ENCODE results near the gene PTPA.

Gene PTPA

DNA sequence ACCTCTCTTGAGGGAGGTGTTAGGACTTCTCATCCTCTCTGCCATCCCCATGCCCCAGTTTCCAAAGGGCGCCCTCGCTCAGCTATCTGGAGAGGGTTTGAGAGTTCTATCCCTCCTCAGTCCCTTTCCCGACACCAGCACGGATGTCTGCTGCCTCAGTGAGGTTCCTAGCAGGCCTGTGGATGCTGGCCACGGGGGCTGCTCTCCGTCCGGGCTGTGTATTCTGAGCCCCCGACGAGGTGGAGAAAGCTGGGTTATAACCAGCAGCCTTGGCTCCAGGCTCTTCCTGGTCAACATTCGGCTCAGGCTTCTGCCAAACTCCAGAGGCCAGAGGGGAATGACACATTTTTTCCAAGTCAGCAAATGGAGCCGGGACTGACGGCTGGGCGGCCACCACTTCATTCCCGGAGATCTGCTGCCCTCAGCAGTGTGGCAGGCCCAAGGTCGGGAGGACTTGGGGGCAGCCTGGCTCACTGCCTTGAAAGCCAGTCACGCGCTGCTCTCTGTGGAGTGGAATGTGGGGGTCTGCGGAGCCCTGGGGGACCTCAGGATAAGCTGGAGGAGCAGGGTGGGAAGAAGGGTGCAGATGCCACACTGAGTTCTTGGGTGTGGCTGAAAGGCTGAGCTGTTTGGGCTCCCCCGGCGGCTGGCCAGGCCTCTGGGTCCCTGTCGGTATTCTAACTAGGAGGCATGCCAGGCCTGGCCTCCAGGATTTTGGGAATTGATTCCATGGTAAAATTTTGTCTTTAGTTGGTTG lies 27.4 kb downstream of the PTPA start:
- H3K4me3 ChIP-seq (ENCODE audit: low read length) = no peak overlapping the region
- no peaks in the 10 kb centered on the region for H3K9me3 ChIP-seq (replicated peaks; ENCODE audit: insufficient read depth, low read length)
- H3K79me2 ChIP-seq (ENCODE audit: low read length) = peaks cover 21% of the 10 kb centered on the region
- H3K9me2 ChIP-seq (replicated peaks; ENCODE audit: insufficient read depth, low read length) = no peaks in the 10 kb centered on the region
- H4K20me1 ChIP-seq (ENCODE audit: insufficient read depth, low read length) = no peaks in the 10 kb centered on the region
- no peak overlapping the region for H3K27ac ChIP-seq (ENCODE audit: low read length)
- no peak for DNase-seq
- H3F3A ChIP-seq (ENCODE audit: insufficient read depth, low read length) = peaks cover 11% of the 10 kb centered on the region
- H3K36me3 ChIP-seq (replicated peaks; ENCODE audit: insufficient read depth, low read length) = no peaks in the 10 kb centered on the region
- no peak overlapping the region for H3K4me2 ChIP-seq (ENCODE audit: low read depth, low read length)
- TF ChIP-seq, protein P1, sequence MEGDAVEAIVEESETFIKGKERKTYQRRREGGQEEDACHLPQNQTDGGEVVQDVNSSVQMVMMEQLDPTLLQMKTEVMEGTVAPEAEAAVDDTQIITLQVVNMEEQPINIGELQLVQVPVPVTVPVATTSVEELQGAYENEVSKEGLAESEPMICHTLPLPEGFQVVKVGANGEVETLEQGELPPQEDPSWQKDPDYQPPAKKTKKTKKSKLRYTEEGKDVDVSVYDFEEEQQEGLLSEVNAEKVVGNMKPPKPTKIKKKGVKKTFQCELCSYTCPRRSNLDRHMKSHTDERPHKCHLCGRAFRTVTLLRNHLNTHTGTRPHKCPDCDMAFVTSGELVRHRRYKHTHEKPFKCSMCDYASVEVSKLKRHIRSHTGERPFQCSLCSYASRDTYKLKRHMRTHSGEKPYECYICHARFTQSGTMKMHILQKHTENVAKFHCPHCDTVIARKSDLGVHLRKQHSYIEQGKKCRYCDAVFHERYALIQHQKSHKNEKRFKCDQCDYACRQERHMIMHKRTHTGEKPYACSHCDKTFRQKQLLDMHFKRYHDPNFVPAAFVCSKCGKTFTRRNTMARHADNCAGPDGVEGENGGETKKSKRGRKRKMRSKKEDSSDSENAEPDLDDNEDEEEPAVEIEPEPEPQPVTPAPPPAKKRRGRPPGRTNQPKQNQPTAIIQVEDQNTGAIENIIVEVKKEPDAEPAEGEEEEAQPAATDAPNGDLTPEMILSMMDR (IDR thresholded peaks at IDR 0.05; ENCODE audit: low read length) = no peak
- TF ChIP-seq EZH2 (optimal IDR thresholded peaks at IDR 0.05; ENCODE audit: low read depth, low read length) (no peak), EZH2phosphoT487 (IDR thresholded peaks at IDR 0.05; ENCODE audit: low read length) (no peak)
- peaks cover 14% of the 10 kb centered on the region for H3K4me1 ChIP-seq (ENCODE audit: low read length)
- H2AFZ ChIP-seq (ENCODE audit: low read length) = no peak overlapping the region
- H3K27me3 ChIP-seq (replicated peaks; ENCODE audit: insufficient read depth, low read length) = no peaks in the 10 kb centered on the region
- H3K9ac ChIP-seq (ENCODE audit: low read length) = no peak overlapping the region

- Histone ChIP-seq H3K27ac (ENCODE audit: low read length) (peak overlapping the region; percentile 74), H3K4me1 (ENCODE audit: low read length) (peaks cover 14% of the 10 kb centered on the region), H3K27me3 (replicated peaks; ENCODE audit: insufficient read depth, low read length) (no peaks in the 10 kb centered on the region), H3K79me2 (ENCODE audit: low read length) (peaks cover 21% of the 10 kb centered on the region), H3K9me2 (replicated peaks; ENCODE audit: insufficient read depth, low read length) (no peaks in the 10 kb centered on the region), H3K4me2 (ENCODE audit: low read depth, low read length) (peak overlapping the region; percentile 93), H4K20me1 (ENCODE audit: insufficient read depth, low read length) (no peaks in the 10 kb centered on the region), H3K9ac (ENCODE audit: low read length) (peak overlapping the region; percentile 91), H3K4me3 (ENCODE audit: low read length) (peak overlapping the region; percentile 60), H3K9me3 (replicated peaks; ENCODE audit: insufficient read depth, low read length) (no peaks in the 10 kb centered on the region), H3F3A (ENCODE audit: insufficient read depth, low read length) (peaks cover 11% of the 10 kb centered on the region), H2AFZ (ENCODE audit: low read length) (peak overlapping the region; percentile 52), H3K36me3 (replicated peaks; ENCODE audit: insufficient read depth, low read length) (no peaks in the 10 kb centered on the region)
- TF ChIP-seq EZH2 (optimal IDR thresholded peaks at IDR 0.05; ENCODE audit: low read depth, low read length) = no peak
- TF ChIP-seq, protein P1 (IDR thresholded peaks at IDR 0.05; ENCODE audit: low read length) = peak; percentile 90
- DNase-seq = peak; percentile 80
These were observed 28.2 kb downstream of the PTPA start for GRCh38 chr9:129139233-129139992.

GRCh38 chr9:129139993-129140396 lies 28.8 kb downstream of the PTPA start:
- H3K9me3 ChIP-seq (replicated peaks; ENCODE audit: insufficient read depth, low read length) = no peaks in the 10 kb centered on the region

More at GRCh38 chr9:129139993-129140396, 28.8 kb downstream of the PTPA start:
- no peaks in the 10 kb centered on the region for H4K20me1 ChIP-seq (ENCODE audit: insufficient read depth, low read length)
- H3K79me2 ChIP-seq (ENCODE audit: low read length) = peaks cover 21% of the 10 kb centered on the region
- H3F3A ChIP-seq (ENCODE audit: insufficient read depth, low read length) = peaks cover 11% of the 10 kb centered on the region
- H3K9me2 ChIP-seq (replicated peaks; ENCODE audit: insufficient read depth, low read length) = no peaks in the 10 kb centered on the region
- H3K36me3 ChIP-seq (replicated peaks; ENCODE audit: insufficient read depth, low read length) = no peaks in the 10 kb centered on the region
- peak overlapping the region; percentile 93 for H3K4me2 ChIP-seq (ENCODE audit: low read depth, low read length)
- peak overlapping the region; percentile 52 for H2AFZ ChIP-seq (ENCODE audit: low read length)
- TF ChIP-seq EZH2phosphoT487 (IDR thresholded peaks at IDR 0.05; ENCODE audit: low read length) = no peak
- no peak for TF ChIP-seq EZH2 (optimal IDR thresholded peaks at IDR 0.05; ENCODE audit: low read depth, low read length)
- no peaks in the 10 kb centered on the region for H3K27me3 ChIP-seq (replicated peaks; ENCODE audit: insufficient read depth, low read length)
- peak overlapping the region; percentile 91 for H3K9ac ChIP-seq (ENCODE audit: low read length)
- peak; percentile 68 for DNase-seq
- peak overlapping the region; percentile 60 for H3K4me3 ChIP-seq (ENCODE audit: low read length)
- peaks cover 14% of the 10 kb centered on the region for H3K4me1 ChIP-seq (ENCODE audit: low read length)
- H3K27ac ChIP-seq (ENCODE audit: low read length) = peak overlapping the region; percentile 74
